Neural progenitor cell (in vitro differentiated cells): ENCODE data around the gene PPIL3. TPM values are rescaled to one million over a fixed set of nuclear protein-coding genes. Genes with fewer than 3 reads are reported as not detected.

ENCODE experiments used
- DNase-seq: peaks from one replicate; pipeline ENCODE4 v3.0.0-alpha.2; 2016; ENCODE audit warnings: low spot score
- H2AFZ ChIP-seq: fragments of 200-600 bp; sonication (generic); replicated peaks from 2 replicates; pipeline ENCODE4 v1.6.1; 2016; ENCODE audit warnings: antibody characterized with exemption
- H3F3A ChIP-seq: fragments of 200-600 bp; sonication (generic); 2 replicates; pipeline ENCODE4 v1.6.1; 2016; ENCODE audit warnings: antibody characterized with exemption, low read depth
- H3K27ac ChIP-seq: fragments of 200-600 bp; sonication (generic); 2 replicates; pipeline ENCODE4 v1.5.1; 2016; ENCODE audit warnings: mild to moderate bottlenecking
- H3K27me3 ChIP-seq: fragments of 200-600 bp; sonication (generic); 2 replicates; pipeline ENCODE4 v1.6.1; 2016; ENCODE audit warnings: mild to moderate bottlenecking, moderate library complexity
- H3K36me3 ChIP-seq: fragments of 200-600 bp; sonication (generic); 2 replicates; pipeline ENCODE4 v1.5.1; 2016
- H3K4me1 ChIP-seq: fragments of 200-600 bp; sonication (generic); 2 replicates; pipeline ENCODE4 v1.6.1; 2016; ENCODE audit warnings: mixed run types
- H3K4me2 ChIP-seq: fragments of 200-600 bp; sonication (generic); 2 replicates; pipeline ENCODE4 v1.6.1; 2016
- H3K4me3 ChIP-seq: fragments of 200-600 bp; sonication (generic); 2 replicates; pipeline ENCODE4 v1.5.1; 2016
- H3K79me2 ChIP-seq: fragments of 200-600 bp; sonication (generic); 2 replicates; pipeline ENCODE4 v1.6.1; 2016; ENCODE audit warnings: low read depth
- H3K9ac ChIP-seq: fragments of 200-600 bp; sonication (generic); 2 replicates; pipeline ENCODE4 v1.6.1; 2016
- H3K9me3 ChIP-seq: fragments of 200-600 bp; sonication (generic); 2 replicates; pipeline ENCODE4 v1.5.1; 2016; ENCODE audit warnings: low read depth
- H4K20me1 ChIP-seq: fragments of 200-600 bp; sonication (generic); 2 replicates; pipeline ENCODE4 v1.6.1; 2016; ENCODE audit warnings: low read depth
- H3K27ac Mint-ChIP-seq: 3 replicates; pipeline ENCODE4 v1.8.0; 2021; ENCODE audit warnings: mixed read lengths
- H3K27me3 Mint-ChIP-seq: 2 replicates; pipeline ENCODE4 v1.8.0; 2022; ENCODE audit warnings: low read depth, mild to moderate bottlenecking, inconsistent platforms, moderate library complexity, mixed read lengths; ENCODE audit not compliant: insufficient read depth
- H3K36me3 Mint-ChIP-seq: 3 replicates; pipeline ENCODE4 v1.8.0; 2021; ENCODE audit warnings: mixed read lengths
- H3K4me1 Mint-ChIP-seq: 3 replicates; pipeline ENCODE4 v1.8.0; 2021; ENCODE audit warnings: mixed read lengths
- H3K4me3 Mint-ChIP-seq: 3 replicates; pipeline ENCODE4 v1.8.0; 2021; ENCODE audit warnings: mild to moderate bottlenecking, moderate library complexity, mixed read lengths
- H3K9me3 Mint-ChIP-seq: 3 replicates; pipeline ENCODE4 v1.8.0; 2020; ENCODE audit warnings: mixed read lengths
- CTCF ChIP-seq: fragments of 200-600 bp; sonication (generic); IDR thresholded peaks from 2 replicates; pipeline ENCODE4 v1.5.1; 2017; ENCODE audit warnings: antibody characterized with exemption, mild to moderate bottlenecking
- EZH2 ChIP-seq: fragments of 200-600 bp; sonication (generic); IDR thresholded peaks from 2 replicates; pipeline ENCODE4 v1.6.1; 2017; ENCODE audit warnings: antibody characterized with exemption, mild to moderate bottlenecking, moderate library complexity
- EZH2phosphoT487 ChIP-seq: fragments of 200-600 bp; sonication (generic); IDR thresholded peaks from 2 replicates; pipeline ENCODE4 v1.6.1; 2017; ENCODE audit warnings: antibody characterized with exemption
- total RNA-seq: library from RNA; depleted of rRNA; stranded (reverse); fragments of >200 nt; gene quantifications from 2 replicates; pipeline ENCODE4 v1.2.3, GENCODE V29; 2015; ENCODE audit warnings: low replicate concordance

PPIL3 gene
- total RNA-seq, 1 donor from 2014 or later = 152 TPM

- H2AFZ ChIP-seq = peak overlapping the region; percentile 85
- peaks cover 3% of the 10 kb centered on the region for H3K9me3 Mint-ChIP-seq
These were observed 25.1 kb downstream of the PPIL3 start for GRCh38 chr2:200863782-200864175.

DNA sequence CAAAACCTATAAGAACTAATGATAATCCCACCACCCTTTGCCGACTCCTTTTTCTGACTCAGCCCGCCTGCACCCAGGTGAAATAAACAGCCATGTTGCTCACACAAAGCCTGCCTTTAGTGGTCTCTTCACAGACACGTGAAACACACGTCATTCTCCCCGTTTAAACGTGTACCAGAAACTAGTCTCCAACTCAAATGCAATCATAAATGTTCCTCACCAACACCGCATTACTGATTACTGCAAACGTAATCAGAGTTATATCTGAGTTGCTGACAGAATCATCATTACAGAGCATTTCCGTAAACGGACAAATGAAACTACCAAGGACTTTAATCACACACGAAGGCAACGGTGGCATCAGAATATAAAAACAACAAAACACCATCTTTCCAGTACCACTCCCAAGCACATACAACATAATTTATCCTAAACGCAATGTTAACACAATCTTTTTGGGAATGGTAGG, 26.3 kb downstream of the PPIL3 start:
- Histone ChIP-seq H2AFZ (no peak overlapping the region), H3F3A (peaks cover 38% of the 10 kb centered on the region), H4K20me1 (peaks cover 55% of the 10 kb centered on the region), H3K79me2 (peaks cover 70% of the 10 kb centered on the region), H3K27me3 (no peaks in the 10 kb centered on the region), H3K9ac (peak overlapping the region; percentile 98), H3K4me1 (peaks cover 19% of the 10 kb centered on the region), H3K4me3 (peak overlapping the region; percentile 95), H3K9me3 (no peaks in the 10 kb centered on the region), H3K4me2 (peak overlapping the region; percentile 90), H3K36me3 (peaks cover 35% of the 10 kb centered on the region), H3K27ac (no peak overlapping the region)
- Mint-ChIP-seq H3K4me3 (peak overlapping the region; percentile 99), H3K36me3 (peaks cover 34% of the 10 kb centered on the region), H3K4me1 (peaks cover 20% of the 10 kb centered on the region), H3K9me3 (peaks cover 3% of the 10 kb centered on the region), H3K27ac (peak overlapping the region; percentile 13), H3K27me3 (no peaks in the 10 kb centered on the region)
- TF ChIP-seq EZH2phosphoT487 (no peak), CTCF (no peak), EZH2 (no peak)
- peak; percentile 9 for DNase-seq

More at GRCh38 chr2:200863782-200864175, 25.1 kb downstream of the PPIL3 start:
- peak overlapping the region; percentile 97 for H3K27ac ChIP-seq
- H3K36me3 ChIP-seq = peaks cover 28% of the 10 kb centered on the region
- peak; percentile 25 for DNase-seq
- peak overlapping the region; percentile 95 for H3K4me3 ChIP-seq
- Mint-ChIP-seq H3K4me1 (peaks cover 20% of the 10 kb centered on the region), H3K27me3 (no peaks in the 10 kb centered on the region), H3K27ac (peak overlapping the region; percentile 99), H3K36me3 (peaks cover 24% of the 10 kb centered on the region), H3K4me3 (peak overlapping the region; percentile 99)
- H3K27me3 ChIP-seq = no peaks in the 10 kb centered on the region
- TF ChIP-seq EZH2 (no peak), CTCF (no peak), EZH2phosphoT487 (no peak)
- H4K20me1 ChIP-seq = peaks cover 44% of the 10 kb centered on the region
- H3K4me2 ChIP-seq = peak overlapping the region; percentile 90
- H3K9ac ChIP-seq = peak overlapping the region; percentile 98
- peaks cover 32% of the 10 kb centered on the region for H3F3A ChIP-seq
- peaks cover 58% of the 10 kb centered on the region for H3K79me2 ChIP-seq
- H3K4me1 ChIP-seq = peaks cover 19% of the 10 kb centered on the region
- H3K9me3 ChIP-seq = no peaks in the 10 kb centered on the region

DNA sequence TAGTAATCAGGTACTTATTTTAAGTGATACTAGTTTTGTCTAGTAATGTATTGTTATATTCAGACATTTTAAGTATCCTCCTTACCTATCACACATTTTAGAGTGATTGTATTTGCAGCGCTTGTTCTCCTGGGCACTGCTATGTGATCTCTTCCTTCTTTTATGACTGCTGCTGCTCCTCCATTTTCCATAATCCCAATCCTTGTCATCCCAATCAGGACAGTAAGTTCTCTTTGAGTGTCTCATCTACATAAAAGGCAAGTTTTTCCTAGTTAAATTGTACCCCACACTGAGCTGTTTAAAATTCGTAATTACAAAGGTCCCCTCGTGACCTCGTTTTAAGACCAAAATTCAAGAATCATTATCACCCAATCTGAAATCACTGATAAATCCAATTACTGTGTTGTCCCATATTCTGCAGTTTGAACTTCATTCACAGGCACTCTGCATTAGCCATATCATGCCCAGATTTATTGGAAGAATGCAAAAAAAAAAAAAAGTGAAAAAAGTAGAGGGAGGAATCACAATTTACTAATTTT, 27.2 kb downstream of the PPIL3 start:
- H3K27ac Mint-ChIP-seq = no peak overlapping the region
- H4K20me1 ChIP-seq = peaks cover 61% of the 10 kb centered on the region

More for the DNA sequence above, 27.2 kb downstream of the PPIL3 start:
- Histone ChIP-seq H3K36me3 (peaks cover 44% of the 10 kb centered on the region), H3K27ac (no peak overlapping the region), H3K27me3 (no peaks in the 10 kb centered on the region), H3K4me1 (peaks cover 19% of the 10 kb centered on the region), H2AFZ (no peak overlapping the region), H3K79me2 (peaks cover 79% of the 10 kb centered on the region), H3K4me2 (peak overlapping the region; percentile 90), H3F3A (peaks cover 40% of the 10 kb centered on the region), H3K4me3 (peak overlapping the region; percentile 95), H3K9me3 (no peaks in the 10 kb centered on the region), H3K9ac (no peak overlapping the region)
- peaks cover 42% of the 10 kb centered on the region for H3K36me3 Mint-ChIP-seq
- peaks cover 20% of the 10 kb centered on the region for H3K4me1 Mint-ChIP-seq
- H3K27me3 Mint-ChIP-seq = no peaks in the 10 kb centered on the region
- no peak for DNase-seq
- peaks cover 3% of the 10 kb centered on the region for H3K9me3 Mint-ChIP-seq
- H3K4me3 Mint-ChIP-seq = peak overlapping the region; percentile 99
- TF ChIP-seq EZH2phosphoT487 (no peak), CTCF (no peak), EZH2 (no peak)
